Erythroblast (primary cell): Measurements from ENCODE around the gene ABCB7.

ENCODE experiments used
- GATA1 ChIP-seq: IDR thresholded peaks from 2 replicates; pipeline ENCODE4 v1.6.1; 2011; ENCODE audit warnings: low read depth, mild to moderate bottlenecking, control low read depth, low read length, moderate library complexity
- POLR2A ChIP-seq: IDR thresholded peaks from 2 replicates; pipeline ENCODE4 v1.6.1; 2011; ENCODE audit warnings: mild to moderate bottlenecking, low read length

DNA sequence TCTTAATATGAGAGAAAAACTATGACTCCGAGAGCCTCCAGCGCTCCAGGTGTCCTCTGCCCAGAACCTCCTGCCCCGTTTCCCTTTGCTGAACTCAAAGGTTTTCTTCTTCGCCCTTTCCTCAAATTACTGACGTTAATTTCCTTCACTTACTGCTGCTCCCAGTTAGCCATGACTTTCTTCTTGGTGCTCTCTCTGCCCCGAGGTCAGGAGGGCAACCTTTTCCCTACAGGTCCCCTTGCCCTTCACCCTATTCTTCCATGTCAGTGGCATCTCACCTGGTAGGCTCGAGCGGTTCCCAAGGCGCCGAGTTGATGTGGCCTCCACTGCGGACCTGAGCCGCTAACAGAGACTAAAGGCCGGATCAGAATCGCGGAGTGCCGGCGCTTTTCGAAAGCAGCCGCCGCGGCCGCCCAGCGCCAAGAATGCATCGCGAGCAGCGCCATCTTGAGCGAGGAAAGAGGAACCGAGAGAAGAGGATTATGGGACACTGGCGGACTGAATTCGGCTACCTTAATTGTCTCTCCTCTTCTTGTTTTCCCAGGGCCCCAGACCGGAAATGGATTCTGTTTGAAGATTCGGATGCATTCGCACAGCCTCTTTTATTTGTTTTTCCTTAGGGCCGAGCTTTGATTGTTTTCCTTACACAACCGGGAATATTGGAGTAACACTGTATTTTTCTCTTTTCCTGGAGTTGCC lies at the start of gene ABCB7:
- TF ChIP-seq POLR2A (peak; percentile 69), GATA1 (no peak)
